Adipocyte (in vitro differentiated cells): ENCODE data around the gene PAPPA.

Experiments used
- DNase-seq: peaks from one replicate; pipeline ENCODE4 v3.0.0-alpha.2; 2015; ENCODE audit warnings: low read depth
- H3K27me3 ChIP-seq: replicated peaks from 2 replicates; pipeline ENCODE4 v1.7.0; 2013; ENCODE audit warnings: mild to moderate bottlenecking, low read length, moderate library complexity; ENCODE audit not compliant: control insufficient read depth, insufficient read depth
- H3K36me3 ChIP-seq: 2 replicates; pipeline ENCODE4 v1.7.0; 2013; ENCODE audit warnings: low read length, mild to moderate bottlenecking, moderate library complexity; ENCODE audit not compliant: control insufficient read depth, insufficient read depth, severe bottlenecking
- H3K4me1 ChIP-seq: 2 replicates; pipeline ENCODE4 v1.7.0; 2013; ENCODE audit warnings: mild to moderate bottlenecking, low read length, moderate library complexity; ENCODE audit not compliant: control insufficient read depth, insufficient read depth
- H3K4me3 ChIP-seq: 2 replicates; pipeline ENCODE4 v1.7.0; 2013; ENCODE audit warnings: mild to moderate bottlenecking, low read length, moderate library complexity
- H3K9ac ChIP-seq: 2 replicates; pipeline ENCODE4 v1.7.0; 2013; ENCODE audit warnings: mild to moderate bottlenecking, low read length, moderate library complexity
- H3K9me3 ChIP-seq: 2 replicates; pipeline ENCODE4 v1.7.0; 2013; ENCODE audit warnings: mild to moderate bottlenecking, low read length, moderate library complexity; ENCODE audit not compliant: control insufficient read depth

Gene PAPPA

GRCh38 chr9:116416421-116416820, 262.8 kb downstream of the PAPPA start:
- no peaks in the 10 kb centered on the region for H3K27me3 ChIP-seq
- H3K9ac ChIP-seq = no peak overlapping the region
- H3K4me1 ChIP-seq = no peaks in the 10 kb centered on the region
- no peaks in the 10 kb centered on the region for H3K9me3 ChIP-seq
- DNase-seq = no peak
- H3K4me3 ChIP-seq = no peak overlapping the region
- H3K36me3 ChIP-seq = no peaks in the 10 kb centered on the region

- Histone ChIP-seq H3K4me1 (no peaks in the 10 kb centered on the region), H3K27me3 (no peaks in the 10 kb centered on the region), H3K9me3 (no peaks in the 10 kb centered on the region), H3K4me3 (no peak overlapping the region), H3K9ac (no peak overlapping the region), H3K36me3 (no peaks in the 10 kb centered on the region)
- DNase-seq = peak; percentile 40
These were observed 263.9 kb downstream of the PAPPA start for GRCh38 chr9:116417464-116417863.

GRCh38 chr9:116419181-116419580, 265.6 kb downstream of the PAPPA start:
- no peak for DNase-seq
- Histone ChIP-seq H3K36me3 (no peaks in the 10 kb centered on the region), H3K9ac (no peak overlapping the region), H3K4me3 (no peak overlapping the region), H3K9me3 (no peaks in the 10 kb centered on the region), H3K27me3 (no peaks in the 10 kb centered on the region), H3K4me1 (no peaks in the 10 kb centered on the region)

- Histone ChIP-seq H3K27me3 (no peaks in the 10 kb centered on the region), H3K9ac (no peak overlapping the region), H3K4me3 (no peak overlapping the region), H3K9me3 (no peaks in the 10 kb centered on the region), H3K36me3 (no peaks in the 10 kb centered on the region), H3K4me1 (no peaks in the 10 kb centered on the region)
- DNase-seq = no peak
These were observed 267.5 kb downstream of the PAPPA start for GRCh38 chr9:116420993-116421538.

DNA sequence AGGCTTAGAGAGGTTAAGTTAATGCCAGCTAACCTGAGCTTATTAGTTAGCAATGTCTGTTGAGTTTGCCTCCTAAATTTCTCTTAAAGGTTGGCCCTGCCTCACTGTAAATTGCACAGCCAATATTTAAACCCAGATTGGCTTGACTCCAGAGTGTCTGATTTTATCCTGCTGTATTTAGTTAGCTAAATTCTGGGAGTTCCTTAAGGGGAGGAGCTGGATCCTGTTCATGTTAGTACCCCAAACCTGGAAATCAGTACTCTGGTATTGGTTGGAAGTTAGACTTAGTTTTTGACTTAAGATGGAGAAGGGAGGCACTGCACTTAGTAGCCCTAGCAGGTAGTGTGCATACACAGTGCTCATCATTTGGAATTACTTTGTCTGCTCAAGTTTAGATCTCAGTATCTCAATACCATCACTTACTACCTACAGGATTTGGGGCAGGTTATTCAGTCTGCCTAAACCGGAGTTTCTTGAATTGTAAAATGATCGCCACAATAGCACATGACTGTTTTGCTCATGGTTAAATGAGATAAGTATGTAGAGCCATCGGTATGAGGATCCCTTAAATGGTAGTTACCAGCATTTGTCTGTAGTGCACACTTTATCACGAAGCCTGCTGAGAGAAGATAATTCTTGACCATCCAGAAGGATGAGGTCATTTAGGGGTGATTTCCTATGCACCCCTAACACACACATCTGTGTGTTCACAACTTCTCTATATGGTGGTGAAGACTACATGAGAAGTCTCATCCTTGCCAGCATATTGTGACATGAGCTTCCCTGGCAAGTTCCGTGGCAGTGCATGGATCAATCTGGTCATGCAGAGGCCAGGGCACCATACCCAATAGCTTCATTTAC, 268.8 kb downstream of the PAPPA start:
- DNase-seq = no peak
- no peaks in the 10 kb centered on the region for H3K27me3 ChIP-seq
- no peaks in the 10 kb centered on the region for H3K4me1 ChIP-seq
- H3K36me3 ChIP-seq = no peaks in the 10 kb centered on the region
- no peak overlapping the region for H3K9ac ChIP-seq
- H3K4me3 ChIP-seq = no peak overlapping the region
- H3K9me3 ChIP-seq = no peaks in the 10 kb centered on the region

- Histone ChIP-seq H3K36me3 (no peaks in the 10 kb centered on the region), H3K27me3 (no peaks in the 10 kb centered on the region), H3K9ac (no peak overlapping the region), H3K4me3 (no peak overlapping the region), H3K9me3 (no peaks in the 10 kb centered on the region), H3K4me1 (no peaks in the 10 kb centered on the region)
- no peak for DNase-seq
These were observed 269.6 kb downstream of the PAPPA start for GRCh38 chr9:116423149-116423548.

GRCh38 chr9:116425244-116425643, 271.7 kb downstream of the PAPPA start:
- no peak overlapping the region for H3K9ac ChIP-seq
- H3K9me3 ChIP-seq = no peaks in the 10 kb centered on the region
- no peak overlapping the region for H3K4me3 ChIP-seq
- no peaks in the 10 kb centered on the region for H3K27me3 ChIP-seq
- no peak for DNase-seq
- no peaks in the 10 kb centered on the region for H3K4me1 ChIP-seq
- H3K36me3 ChIP-seq = no peaks in the 10 kb centered on the region

GRCh38 chr9:116430849-116431248, 277.3 kb downstream of the PAPPA start:
- Histone ChIP-seq H3K4me1 (no peaks in the 10 kb centered on the region), H3K9me3 (no peaks in the 10 kb centered on the region), H3K9ac (no peak overlapping the region), H3K4me3 (no peak overlapping the region), H3K36me3 (no peaks in the 10 kb centered on the region), H3K27me3 (no peaks in the 10 kb centered on the region)
- DNase-seq = no peak

DNA sequence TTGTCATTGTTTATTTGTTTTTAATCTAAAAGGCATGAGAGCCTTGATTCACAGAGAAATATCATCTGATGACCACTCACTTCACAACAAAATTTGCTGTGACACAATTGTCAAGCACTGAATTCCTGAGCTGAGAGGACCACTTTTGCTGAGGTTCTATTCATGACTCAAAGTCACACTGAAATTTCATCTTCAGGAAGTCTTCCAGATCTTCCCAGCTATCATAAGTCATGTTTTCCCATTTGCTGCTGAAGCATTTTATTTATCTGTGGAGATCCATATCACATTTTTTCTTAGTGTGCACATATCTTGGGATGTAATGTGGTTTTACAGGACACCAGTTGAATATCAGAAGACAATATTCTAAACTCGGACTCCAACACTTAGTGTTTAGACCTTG, 278.5 kb downstream of the PAPPA start:
- H3K9me3 ChIP-seq = no peaks in the 10 kb centered on the region
- H3K4me3 ChIP-seq = no peak overlapping the region
- no peaks in the 10 kb centered on the region for H3K36me3 ChIP-seq
- H3K9ac ChIP-seq = no peak overlapping the region
- H3K4me1 ChIP-seq = no peaks in the 10 kb centered on the region
- no peak for DNase-seq
- H3K27me3 ChIP-seq = no peaks in the 10 kb centered on the region

- H3K36me3 ChIP-seq = no peaks in the 10 kb centered on the region
- DNase-seq = no peak
- H3K9ac ChIP-seq = no peak overlapping the region
- H3K4me3 ChIP-seq = no peak overlapping the region
- H3K4me1 ChIP-seq = no peaks in the 10 kb centered on the region
- no peaks in the 10 kb centered on the region for H3K9me3 ChIP-seq
- H3K27me3 ChIP-seq = no peaks in the 10 kb centered on the region
These were observed 280.7 kb downstream of the PAPPA start for GRCh38 chr9:116434314-116434713.

DNA sequence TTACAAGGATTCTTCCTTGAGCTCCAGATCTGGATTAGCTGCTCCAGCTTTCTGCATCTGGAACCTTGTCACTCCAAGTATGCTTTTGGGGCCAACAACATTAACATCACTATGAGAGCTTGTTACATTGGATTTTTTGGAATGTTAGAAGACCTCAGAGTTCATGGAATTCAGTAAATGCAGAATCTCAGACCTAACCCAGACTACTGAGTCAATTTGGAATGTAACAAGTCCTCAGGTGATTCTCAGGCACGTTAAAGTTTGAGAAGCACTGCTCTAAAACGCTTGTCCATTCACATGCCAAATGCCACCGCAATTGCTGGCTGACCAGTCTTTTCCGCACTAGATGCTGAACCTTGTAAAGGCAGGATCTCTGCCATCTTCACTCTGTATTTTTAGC, 282.1 kb downstream of the PAPPA start:
- peak; percentile 21 for DNase-seq
- no peaks in the 10 kb centered on the region for H3K4me1 ChIP-seq
- H3K36me3 ChIP-seq = no peaks in the 10 kb centered on the region
- H3K4me3 ChIP-seq = no peak overlapping the region
- H3K27me3 ChIP-seq = no peaks in the 10 kb centered on the region
- no peaks in the 10 kb centered on the region for H3K9me3 ChIP-seq
- H3K9ac ChIP-seq = no peak overlapping the region
